ENCODE measurements around the gene PODNL1. TPM values are rescaled to one million over a fixed set of nuclear protein-coding genes. Genes with fewer than 3 reads are reported as not detected.

The PODNL1 gene
- total and polyA plus RNA-seq, 2 of the 8 experiments (the other 6 are each of a cell fraction or from before 2014, with no cell fraction given) = 1.0 to 1.5 TPM

DNA sequence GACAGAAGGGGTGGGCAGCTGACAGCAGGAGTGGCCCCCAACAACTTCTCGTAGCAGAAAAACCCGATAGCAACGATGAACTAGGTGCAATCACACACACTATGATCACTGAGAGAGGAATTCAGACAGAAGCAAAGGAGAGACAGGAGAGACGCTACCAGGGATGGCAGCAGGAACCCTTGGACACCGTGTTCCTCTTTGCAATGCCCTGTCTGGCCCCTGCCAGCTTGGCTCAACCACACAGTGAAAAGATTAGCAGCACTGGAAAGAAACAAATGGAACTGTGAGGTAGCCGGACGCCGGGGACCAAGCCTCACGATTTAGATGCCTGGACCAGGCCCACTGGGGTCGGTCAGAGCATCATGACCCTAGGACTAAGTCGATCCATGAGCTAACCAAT is 37.7 kb upstream of the PODNL1 start:
- CTCF ChIA-PET (ENCODE audit: partially characterized antibody) = interaction anchor here (0.8 to 10.3 kb wide), 3 partner anchors 16 to 66 kb away, joined by 3 to 77 read pairs (median 3); no protein-coding TSS in a partner anchor
- no peak for FAIRE-seq
- no peak for TF ChIP-seq SRF (IDR thresholded peaks at IDR 0.05; ENCODE audit: low read depth, low read length)
- TF ChIP-seq, protein P1, sequence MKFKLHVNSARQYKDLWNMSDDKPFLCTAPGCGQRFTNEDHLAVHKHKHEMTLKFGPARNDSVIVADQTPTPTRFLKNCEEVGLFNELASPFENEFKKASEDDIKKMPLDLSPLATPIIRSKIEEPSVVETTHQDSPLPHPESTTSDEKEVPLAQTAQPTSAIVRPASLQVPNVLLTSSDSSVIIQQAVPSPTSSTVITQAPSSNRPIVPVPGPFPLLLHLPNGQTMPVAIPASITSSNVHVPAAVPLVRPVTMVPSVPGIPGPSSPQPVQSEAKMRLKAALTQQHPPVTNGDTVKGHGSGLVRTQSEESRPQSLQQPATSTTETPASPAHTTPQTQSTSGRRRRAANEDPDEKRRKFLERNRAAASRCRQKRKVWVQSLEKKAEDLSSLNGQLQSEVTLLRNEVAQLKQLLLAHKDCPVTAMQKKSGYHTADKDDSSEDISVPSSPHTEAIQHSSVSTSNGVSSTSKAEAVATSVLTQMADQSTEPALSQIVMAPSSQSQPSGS (IDR thresholded peaks at IDR 0.05; ENCODE audit: low read length) = no peak
- no peak for TF ChIP-seq CBX5 (IDR thresholded peaks at IDR 0.05; ENCODE audit: low read depth, low read length)
- no peak for TF ChIP-seq BCL11A (IDR thresholded peaks at IDR 0.05; ENCODE audit: low read depth in 2 of 2, low read length in 2 of 2)
- no peak for TF ChIP-seq HDAC6 (IDR thresholded peaks at IDR 0.05; ENCODE audit: low read depth, low read length)
- no peak for TF ChIP-seq SUZ12 (IDR thresholded peaks at IDR 0.05; ENCODE audit: low read length)
- TF ChIP-seq EGR1 (IDR thresholded peaks at IDR 0.05; ENCODE audit: borderline replicate concordance, low read depth, low read length) = no peak

More for the DNA sequence above, 37.7 kb upstream of the PODNL1 start:
- H2BK15ac ChIP-seq (ENCODE audit: low read length) = no peak overlapping the region
- H2AK5ac ChIP-seq (ENCODE audit: low read depth, low read length) = no peak overlapping the region
- no peak overlapping the region for H3K4me2 ChIP-seq (ENCODE audit: insufficient read depth in 1 of 2, low read depth in 2 of 2, low read length in 2 of 2)
- H3K4ac ChIP-seq (replicated peaks; ENCODE audit: insufficient read length, low read depth, low read length) = no peak overlapping the region
- no peaks in the 10 kb centered on the region for H3K9me3 ChIP-seq (ENCODE audit: insufficient read depth in 2 of 2, low read depth in 1 of 2, low read length in 1 of 2)
- H3K18ac ChIP-seq (ENCODE audit: extremely low read depth, low read length) = no peak overlapping the region
- H3K4me1 ChIP-seq (replicated peaks in 1 of 4; ENCODE audit: control insufficient read depth in 3 of 4, insufficient read depth in 4 of 4, low read length in 3 of 4) = peaks cover 0 to 14% (median 8%) of the 10 kb centered on the region in 4 experiments; a peak in 3 of 7 replicates
- no peak overlapping the region for H3K4me3 ChIP-seq (ENCODE audit: extremely low read depth in 1 of 4, insufficient read depth in 2 of 4, low read depth in 3 of 4, low read length in 4 of 4)
- no peaks in the 10 kb centered on the region for H3K27me3 ChIP-seq (replicated peaks in 1 of 4; ENCODE audit: control insufficient read depth in 3 of 4, extremely low read depth in 1 of 4, insufficient read depth in 3 of 4, low read length in 3 of 4)
- H2AFZ ChIP-seq (ENCODE audit: low read length) = no peak overlapping the region
- H2BK20ac ChIP-seq (ENCODE audit: low read length) = no peak overlapping the region
- H2BK5ac ChIP-seq (ENCODE audit: low read depth, low read length) = no peak overlapping the region
- no peak overlapping the region for H3K23ac ChIP-seq (ENCODE audit: insufficient read length)
- H2BK120ac ChIP-seq (replicated peaks; ENCODE audit: low read depth, low read length) = no peak overlapping the region
- H3K79me1 ChIP-seq (ENCODE audit: low read depth, low read length) = no peaks in the 10 kb centered on the region
- H4K8ac ChIP-seq (ENCODE audit: extremely low read depth, insufficient read depth, low read length) = no peak overlapping the region
- no peak overlapping the region for H3K14ac ChIP-seq (ENCODE audit: insufficient read length)
- H4K20me1 ChIP-seq (replicated peaks in 1 of 2; ENCODE audit: control insufficient read depth in 1 of 2, insufficient read depth in 2 of 2, low read length in 2 of 2) = no peaks in the 10 kb centered on the region
- no peak overlapping the region for H3K56ac ChIP-seq (replicated peaks; ENCODE audit: insufficient read length, low read depth, low read length)
- no peak for DNase-seq (ENCODE audit: low read depth in 1 of 2, low spot score in 2 of 2)
- H4K5ac ChIP-seq (ENCODE audit: insufficient read length, low read depth, low read length) = no peak overlapping the region
- peaks cover 0 to 7% (median 3%) of the 10 kb centered on the region in 4 experiments; a peak in 2 of 8 replicates for H3K36me3 ChIP-seq (ENCODE audit: control insufficient read depth in 2 of 4, insufficient read depth in 4 of 4, low read length in 3 of 4)
- no peak overlapping the region for H2BK12ac ChIP-seq (ENCODE audit: low read depth, low read length)
- 88% methylated on average over 11 of the region's 11 CpGs; no CpG with 5 or more reads in 1 of the 2 experiments for WGBS, 2 experiments (ENCODE audit: extremely low coverage in 1 of 2, insufficient coverage in 1 of 2, insufficient read length in 1 of 2, insufficient replicate concordance in 2 of 2, low coverage in 1 of 2, low lambda C conversion rate in 2 of 2, missing lambda C conversion rate in 1 of 2)
- peaks cover 2% of the 10 kb centered on the region; the same call in 1 of the 2 replicates for H3K23me2 ChIP-seq (ENCODE audit: low read depth, low read length)
- no peak overlapping the region; the same call in 1 of the 2 replicates for H3K27ac ChIP-seq (ENCODE audit: low read depth, low read length)
- H4K91ac ChIP-seq (replicated peaks; ENCODE audit: insufficient read length, low read length) = no peak overlapping the region
- H3K79me2 ChIP-seq (ENCODE audit: control insufficient read depth in 1 of 2, insufficient read depth in 2 of 2, low read length in 2 of 2) = no peaks in the 10 kb centered on the region
- POLR2A ChIA-PET (ENCODE audit: partially characterized antibody) = interaction anchor here (1.0 to 4.9 kb wide), 3 partner anchors 14 to 177 kb away, joined by 3 to 44 read pairs (median 5); no protein-coding TSS in a partner anchor
- no peak overlapping the region for H3K9ac ChIP-seq (replicated peaks in 1 of 4; ENCODE audit: extremely low read depth in 1 of 4, low read depth in 3 of 4, low read length in 3 of 4)

All from H1 (cell line).